ENCODE results near the gene EREG. TPM values are rescaled to one million over a fixed set of nuclear protein-coding genes. Genes with fewer than 3 reads are reported as not detected.
"Not testable (repeated sequence)": the region's sequence is repeated elsewhere in the genome, so short reads cannot be mapped to it uniquely, and the experiment has no call there.

Gene EREG
- total RNA-seq, 1 donor from 2014 or later = 4.1 TPM

- no peak for DNase-seq (ENCODE audit: low spot score)
These were observed 24.5 kb downstream of the EREG start for GRCh38 chr4:74389494-74389893.

GRCh38 chr4:74390677-74391076, 25.7 kb downstream of the EREG start:
- DNase-seq (ENCODE audit: low spot score) = no peak

DNA sequence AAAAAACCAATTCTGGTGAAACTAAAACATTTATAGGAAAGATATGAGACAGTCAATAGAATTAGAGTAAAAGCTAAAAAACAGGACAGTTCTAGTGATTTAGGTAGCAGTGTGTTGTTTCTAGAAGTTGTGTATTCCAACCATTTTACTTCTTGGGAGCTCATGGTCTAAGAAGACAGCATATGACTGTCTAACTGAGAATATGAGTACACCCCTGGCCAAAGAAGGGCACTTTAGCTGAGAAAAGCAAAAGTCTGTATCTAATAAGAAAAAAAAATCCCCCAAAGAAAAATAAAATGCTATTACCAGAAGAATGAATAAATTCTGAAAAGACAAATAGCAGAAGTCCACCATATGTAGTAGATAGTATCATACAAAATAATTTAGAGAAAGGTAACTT, 26.4 kb downstream of the EREG start:
- DNase-seq (ENCODE audit: low spot score) = no peak

GRCh38 chr4:74391890-74392475, 27.0 kb downstream of the EREG start:
- no peak for DNase-seq (ENCODE audit: low spot score)

DNA sequence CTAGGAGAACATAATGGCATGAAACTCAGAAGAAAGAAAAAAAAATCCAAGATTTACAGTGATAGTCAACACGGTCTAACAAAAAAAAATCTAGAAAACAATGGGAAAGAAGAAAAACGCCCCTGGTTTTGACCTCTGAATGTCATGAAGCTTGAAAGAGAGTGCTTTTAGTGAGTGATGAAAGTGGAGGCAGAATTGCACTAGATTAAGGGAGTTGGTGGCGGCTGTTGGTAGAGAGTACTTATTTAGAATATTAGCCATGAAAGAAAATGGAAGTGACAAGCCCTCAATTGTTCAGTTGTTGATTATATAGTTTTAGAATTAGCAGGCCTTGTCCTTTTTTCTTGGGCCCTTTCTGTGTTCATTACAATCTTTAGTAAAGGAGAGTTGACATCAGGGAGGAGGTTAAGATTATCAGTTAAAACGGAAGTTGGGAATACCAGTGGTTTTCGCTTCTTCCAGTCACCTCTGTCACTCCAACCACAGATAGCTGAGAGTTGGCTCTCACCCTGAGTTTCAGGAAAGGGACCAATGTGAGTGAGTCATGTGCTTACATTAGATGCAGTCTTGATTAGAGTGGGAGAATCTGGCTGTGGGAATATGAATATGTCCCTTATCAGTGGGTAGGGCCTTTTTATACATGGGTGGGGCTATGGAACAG, 29.7 kb downstream of the EREG start:
- no peak for DNase-seq (ENCODE audit: low spot score)

- DNase-seq (ENCODE audit: low spot score) = no peak
These were observed 30.7 kb downstream of the EREG start for GRCh38 chr4:74395633-74396032.

DNA sequence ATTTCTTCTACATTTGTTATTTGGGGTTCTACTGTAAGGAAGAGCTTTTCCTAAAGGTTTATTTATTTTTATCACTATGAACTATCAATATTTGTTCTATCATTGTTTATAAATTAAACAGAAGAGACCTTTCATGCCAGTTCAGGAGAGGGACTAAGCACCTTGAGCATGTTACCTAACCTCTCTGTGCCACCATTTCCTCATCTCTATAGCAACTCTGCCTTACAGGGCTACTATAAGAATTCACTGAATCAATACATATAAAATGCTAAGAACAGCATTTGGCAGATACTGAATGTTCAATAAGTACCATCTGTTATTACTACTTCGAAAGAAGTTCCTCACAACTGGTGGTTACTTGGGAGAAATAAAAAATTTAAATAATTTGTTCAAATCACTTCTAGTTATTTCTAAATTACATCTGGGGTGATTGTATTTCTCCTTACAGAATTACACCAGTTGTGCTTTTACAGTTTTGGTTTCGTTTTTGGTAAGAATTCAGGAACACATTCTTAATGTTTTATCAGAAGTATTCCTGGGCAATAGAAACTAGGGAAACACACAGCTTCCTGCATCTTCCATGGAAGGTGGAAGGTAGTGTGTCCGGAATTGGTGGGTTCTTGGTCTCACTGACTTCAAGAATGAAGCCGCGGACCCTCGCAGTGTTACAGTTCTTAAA, 32.9 kb downstream of the EREG start:
- DNase-seq (ENCODE audit: low spot score) = no peak

DNA sequence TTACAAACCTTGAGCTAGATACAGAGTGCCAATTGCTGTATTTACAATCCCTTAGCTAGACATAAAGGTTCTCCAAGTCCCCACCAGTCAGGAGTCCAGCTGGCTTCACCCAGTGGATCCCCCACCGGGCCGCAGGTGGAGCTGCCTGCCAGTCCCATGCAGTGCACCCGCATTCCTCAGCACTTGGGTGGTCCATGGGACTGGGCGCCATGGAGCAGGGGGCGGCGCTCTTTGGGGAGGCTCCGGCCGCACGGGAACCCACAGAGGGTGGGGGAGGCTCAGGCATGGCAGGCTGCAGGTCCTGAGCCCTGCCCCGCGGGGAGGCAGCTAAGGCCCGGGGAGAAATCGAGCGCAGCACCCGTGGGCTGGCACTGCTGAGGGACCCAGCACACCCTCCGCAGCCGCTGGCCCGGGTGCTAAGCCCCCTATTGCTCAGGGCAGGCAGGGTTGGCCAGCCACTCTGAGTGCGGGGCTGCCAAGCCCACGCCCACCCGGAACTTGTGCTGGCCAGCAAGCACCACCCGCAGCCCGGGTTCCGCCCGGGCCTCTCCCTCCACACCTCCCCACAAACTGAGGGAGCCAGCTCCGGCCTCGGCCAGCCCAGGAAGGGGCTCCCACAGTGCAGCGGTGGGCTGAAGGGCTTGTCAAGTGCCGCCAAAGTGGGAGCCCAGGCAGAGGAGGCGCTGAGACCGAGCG, 34.1 kb downstream of the EREG start:
- not testable (repeated sequence) for DNase-seq (ENCODE audit: low spot score)

GRCh38 chr4:74400395-74400794, 35.5 kb downstream of the EREG start:
- no peak for DNase-seq (ENCODE audit: low spot score)

DNA sequence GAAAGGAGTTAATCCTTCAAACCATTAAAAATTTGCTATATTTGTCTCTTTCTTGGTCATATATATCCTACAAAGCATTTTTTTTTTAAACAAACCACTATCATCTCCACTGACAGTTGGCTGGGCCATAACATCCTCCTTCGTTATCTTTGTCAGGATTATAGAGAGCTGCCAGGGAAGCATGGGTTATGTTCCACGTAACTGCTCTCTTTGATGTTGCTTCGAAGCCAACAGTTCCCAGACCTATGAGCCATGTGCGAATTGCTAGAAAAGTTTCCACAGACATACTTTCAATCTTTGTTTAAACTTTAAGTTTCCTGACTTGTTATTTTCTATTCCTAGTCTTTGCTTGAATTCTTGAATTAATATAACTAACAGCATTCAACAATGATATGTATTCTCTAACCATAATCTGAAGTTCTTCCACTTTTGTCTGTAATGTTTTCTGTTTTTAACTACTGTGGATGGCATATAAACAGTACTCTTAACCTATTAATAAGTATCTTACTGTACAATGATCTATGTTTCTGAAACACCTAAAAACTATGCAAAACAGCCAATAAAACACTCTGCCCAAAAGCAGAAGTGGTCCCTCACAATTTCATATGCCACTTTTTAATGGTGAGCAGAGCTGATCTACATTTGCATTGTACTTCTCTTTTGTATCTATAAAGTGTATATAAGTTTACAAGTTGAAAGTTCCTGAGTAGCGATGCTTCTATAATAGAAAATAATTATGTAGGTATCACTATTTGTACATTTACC, 37.9 kb downstream of the EREG start:
- DNase-seq (ENCODE audit: low spot score) = no peak

DNA sequence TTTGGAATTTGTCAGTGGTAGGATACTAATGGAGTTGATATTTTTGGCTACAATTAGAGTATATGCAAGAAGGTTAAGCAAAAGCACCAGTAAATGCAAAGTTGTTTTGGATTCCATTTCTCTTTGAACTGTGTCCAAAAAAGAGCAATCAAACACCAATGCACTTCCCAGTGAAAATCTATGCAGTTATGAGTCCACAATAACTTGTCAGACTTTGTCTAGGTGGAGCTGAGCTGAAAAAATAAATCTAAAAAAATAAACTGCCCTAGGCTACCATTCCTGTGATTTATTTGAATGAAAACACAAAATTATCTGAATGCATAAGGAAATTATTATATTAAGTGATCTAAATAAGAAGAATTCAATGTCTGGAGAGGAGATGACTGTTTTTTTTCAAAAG, 42.9 kb downstream of the EREG start:
- DNase-seq (ENCODE audit: low spot score) = no peak

DNA sequence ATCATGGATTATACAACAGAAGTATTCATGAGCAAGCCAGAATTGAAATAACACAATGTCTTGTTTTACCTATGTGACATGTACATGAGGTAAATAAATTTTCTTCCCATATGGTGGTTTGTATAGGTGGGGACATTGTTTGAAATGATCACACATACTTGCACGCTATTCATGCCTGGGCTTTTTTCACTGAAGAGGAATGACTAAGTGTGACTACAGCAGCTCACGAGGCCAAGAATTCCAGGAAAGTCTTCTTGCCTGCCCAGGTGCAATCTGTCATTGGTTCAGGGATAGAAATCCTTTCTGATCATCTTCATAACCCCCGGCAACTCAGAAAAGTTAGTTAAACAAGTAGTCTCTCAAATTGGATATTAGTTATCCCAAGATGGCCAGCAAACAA, 43.7 kb downstream of the EREG start:
- DNase-seq (ENCODE audit: low spot score) = no peak

DNA sequence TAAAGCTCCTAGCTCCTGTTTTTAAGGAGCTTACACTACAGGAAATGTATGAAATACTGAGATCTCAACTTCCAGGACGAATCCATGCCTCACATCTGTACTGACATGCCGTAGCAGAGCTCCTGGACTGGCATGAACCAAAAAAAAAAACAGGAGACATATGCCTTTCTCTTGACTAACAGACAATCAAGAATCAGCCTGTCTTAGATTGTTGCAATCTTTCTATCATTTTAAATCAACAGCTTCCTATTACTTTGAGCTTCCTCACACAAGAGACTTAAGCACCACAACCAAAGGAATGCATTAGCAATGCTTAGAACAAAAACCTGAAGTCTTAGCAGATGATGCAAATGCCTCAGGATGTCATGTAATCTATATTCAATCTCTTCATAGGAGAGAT, 45.3 kb downstream of the EREG start:
- DNase-seq (ENCODE audit: low spot score) = no peak

DNA sequence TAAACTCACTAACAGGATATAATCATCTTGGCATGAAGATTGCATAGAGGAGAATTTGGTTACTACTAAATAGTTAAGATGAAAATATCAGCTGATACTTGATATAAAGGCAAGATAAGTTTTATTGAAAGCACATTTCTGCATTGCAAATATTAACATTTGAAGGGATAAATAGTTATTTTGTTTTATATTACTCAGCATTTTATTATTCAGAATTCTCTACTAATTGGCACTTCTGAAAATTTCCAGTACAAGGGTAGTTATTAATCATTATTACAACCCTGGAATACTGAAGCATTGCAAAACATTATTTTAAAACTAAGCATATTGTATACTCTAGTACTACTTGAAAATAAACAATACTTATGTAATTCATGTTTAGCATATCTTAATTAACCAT, 47.3 kb downstream of the EREG start:
- DNase-seq (ENCODE audit: low spot score) = no peak

DNA sequence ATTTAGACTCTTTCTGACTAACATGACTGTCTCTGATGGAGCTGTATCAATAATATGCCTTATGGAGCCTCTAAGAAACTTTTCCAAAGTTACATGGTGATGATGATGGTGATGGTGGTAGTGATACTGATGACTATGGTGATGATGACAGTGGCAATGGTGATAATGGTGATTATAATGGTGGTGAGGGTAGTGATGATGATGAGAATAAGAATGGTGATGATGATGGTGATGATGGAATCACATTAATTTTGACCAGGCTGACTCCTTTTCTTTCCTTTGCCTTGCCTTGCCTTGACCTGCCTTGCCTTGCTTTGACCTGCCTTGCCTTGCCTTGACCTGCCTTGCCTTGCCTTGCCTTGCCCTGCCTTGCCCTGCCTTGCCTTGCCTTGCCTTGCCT, 48.3 kb downstream of the EREG start:
- no peak for DNase-seq (ENCODE audit: low spot score)

- no peak for DNase-seq (ENCODE audit: low spot score)
These were observed 49.3 kb downstream of the EREG start for GRCh38 chr4:74414149-74414809.

GRCh38 chr4:74415602-74416300, 50.8 kb downstream of the EREG start:
- DNase-seq (ENCODE audit: low spot score) = no peak

GRCh38 chr4:74418063-74418670, 53.2 kb downstream of the EREG start:
- DNase-seq (ENCODE audit: low spot score) = no peak

- DNase-seq (ENCODE audit: low spot score) = no peak
These were observed 55.9 kb downstream of the EREG start for GRCh38 chr4:74420863-74421262.

GRCh38 chr4:74423104-74423503, 58.2 kb downstream of the EREG start:
- DNase-seq (ENCODE audit: low spot score) = no peak

All from mesenteric fat pad (tissue), 1 donor.